T-helper 1 cell treated with Interleukin-12 subunit alpha and Interleukin-12 subunit beta and Interleukin-4 antibody, amounts not matched to agents 30 ng/mL and 1 ng/mL, for 36 hours (primary cell): ENCODE measurements around the gene CRACR2A. TPM values are rescaled to one million over a fixed set of nuclear protein-coding genes. Genes with fewer than 3 reads are reported as not detected.

Experiments used
- intact Hi-C: fragments of 100-400 bp; cut with micrococcal nuclease; formaldehyde crosslinking; loops from one replicate; pipeline ENCODE4 v1.15.1; 2024
- total RNA-seq: library from RNA; stranded (reverse); gene quantifications from 2 replicates; pipeline ENCODE4 v1.2.3, GENCODE V29; 2022

The CRACR2A gene, protein sequence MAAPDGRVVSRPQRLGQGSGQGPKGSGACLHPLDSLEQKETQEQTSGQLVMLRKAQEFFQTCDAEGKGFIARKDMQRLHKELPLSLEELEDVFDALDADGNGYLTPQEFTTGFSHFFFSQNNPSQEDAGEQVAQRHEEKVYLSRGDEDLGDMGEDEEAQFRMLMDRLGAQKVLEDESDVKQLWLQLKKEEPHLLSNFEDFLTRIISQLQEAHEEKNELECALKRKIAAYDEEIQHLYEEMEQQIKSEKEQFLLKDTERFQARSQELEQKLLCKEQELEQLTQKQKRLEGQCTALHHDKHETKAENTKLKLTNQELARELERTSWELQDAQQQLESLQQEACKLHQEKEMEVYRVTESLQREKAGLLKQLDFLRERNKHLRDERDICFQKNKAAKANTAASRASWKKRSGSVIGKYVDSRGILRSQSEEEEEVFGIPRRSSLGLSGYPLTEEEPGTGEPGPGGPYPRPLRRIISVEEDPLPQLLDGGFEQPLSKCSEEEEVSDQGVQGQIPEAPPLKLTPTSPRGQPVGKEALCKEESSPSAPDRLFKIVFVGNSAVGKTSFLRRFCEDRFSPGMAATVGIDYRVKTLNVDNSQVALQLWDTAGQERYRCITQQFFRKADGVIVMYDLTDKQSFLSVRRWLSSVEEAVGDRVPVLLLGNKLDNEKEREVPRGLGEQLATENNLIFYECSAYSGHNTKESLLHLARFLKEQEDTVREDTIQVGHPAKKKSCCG
- total RNA-seq = 48.5 and 49.9 TPM in 2 replicates

DNA sequence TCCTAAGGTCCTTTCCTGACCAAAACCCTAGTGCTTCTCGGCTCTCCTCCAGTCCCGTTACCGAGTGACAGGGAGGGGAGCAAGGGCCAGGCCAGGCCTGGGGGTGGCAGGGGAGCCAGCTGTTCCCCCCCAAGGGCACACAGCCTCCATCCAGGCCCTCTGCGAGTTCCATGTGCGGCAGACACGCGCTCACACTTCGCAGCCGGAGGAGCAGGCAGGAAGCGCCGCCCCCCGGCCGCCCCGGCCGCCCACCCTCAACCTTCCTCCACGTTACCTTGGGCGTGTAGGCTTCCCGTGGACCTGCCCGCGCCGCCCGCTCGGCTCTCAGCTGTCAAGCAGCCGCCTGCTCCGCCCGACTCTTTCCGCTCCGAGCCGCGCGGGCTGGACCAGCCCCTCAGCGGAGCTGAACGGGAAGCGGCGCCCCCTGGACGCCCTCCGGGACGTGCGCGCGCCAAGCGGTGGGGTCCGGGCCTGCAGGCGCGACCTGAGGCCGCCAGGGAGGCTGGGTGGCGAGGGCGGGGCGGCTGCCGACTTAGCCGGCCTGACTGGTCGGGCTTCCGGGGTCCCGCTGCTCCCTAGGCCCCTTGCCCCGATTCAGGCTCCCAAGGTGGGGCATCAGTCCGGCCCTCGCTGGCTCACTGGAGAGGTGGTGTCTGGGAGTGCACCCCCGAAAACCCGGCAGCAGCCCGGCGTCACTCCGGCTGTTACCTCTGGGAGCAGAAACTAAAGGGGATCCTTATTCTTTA, at the start of gene CRACR2A:
TSS of gene CRACR2A (minus strand) at position 369 of the 746 bp plus-strand sequence. CDS start 56,110 bp downstream, outside the sequence.
- intact Hi-C loops = loop anchor here (1.0 to 10.0 kb wide), 12 partner anchors 9 to 1076 kb away; partner anchors contain the start of genes PARP11, RAD51AP1, TIGAR and TSPAN9

DNA sequence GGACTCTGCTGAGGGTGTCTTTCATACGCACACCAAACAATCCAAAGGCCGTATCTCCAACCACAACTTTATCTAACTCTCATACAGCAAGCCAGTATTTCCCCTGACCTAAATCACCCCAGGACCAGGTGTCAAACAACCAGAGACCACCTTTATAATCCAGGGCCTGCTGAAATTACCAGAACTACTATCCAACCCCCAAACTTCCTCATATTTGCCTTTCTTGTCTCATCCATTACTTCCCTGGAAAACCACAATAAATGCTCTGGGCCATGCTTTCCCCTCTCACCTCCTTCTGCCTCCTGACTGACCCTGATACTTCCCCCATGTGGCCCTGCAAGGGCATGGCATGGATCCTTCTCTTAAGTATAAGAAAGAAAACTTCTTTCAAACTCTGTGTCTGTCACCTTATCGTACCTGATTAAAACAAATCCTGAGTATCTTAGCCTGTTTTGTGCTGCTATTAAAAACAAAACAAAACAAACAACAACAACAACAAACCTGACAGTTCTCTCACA, 44.7 kb upstream of the CRACR2A start:
- intact Hi-C loops = no loop called here

DNA sequence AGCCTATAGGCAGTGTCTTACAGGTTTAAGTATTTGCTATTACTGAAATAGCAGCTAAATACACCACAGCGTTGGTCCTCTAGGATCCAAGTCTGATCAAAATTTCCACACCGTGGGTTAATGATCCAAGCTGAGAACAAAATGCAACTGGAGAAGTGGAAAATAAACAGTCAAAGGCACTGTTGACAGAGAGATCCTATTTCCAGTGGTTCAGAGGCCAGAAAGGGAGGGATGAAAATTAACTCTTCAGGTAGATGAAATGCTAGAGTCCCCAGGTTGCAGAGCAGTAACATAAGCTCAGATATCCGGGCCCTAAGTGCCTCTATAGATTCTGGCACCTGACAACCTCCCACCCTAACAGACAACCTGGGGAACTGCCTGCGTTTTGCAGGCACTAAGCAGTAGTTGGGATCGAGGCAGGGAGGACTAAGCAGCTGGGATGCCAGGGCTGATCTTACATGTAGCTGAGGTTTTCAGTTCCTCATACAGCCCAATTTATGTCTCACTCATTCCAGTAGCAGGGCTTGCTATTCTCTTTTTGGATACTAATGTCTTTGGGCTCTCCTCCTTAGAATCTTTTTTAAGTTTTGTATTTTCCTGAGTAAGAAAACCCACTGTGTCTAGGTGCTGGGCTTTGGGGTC, 42.7 kb upstream of the CRACR2A start:
- intact Hi-C loops = no loop called here

DNA sequence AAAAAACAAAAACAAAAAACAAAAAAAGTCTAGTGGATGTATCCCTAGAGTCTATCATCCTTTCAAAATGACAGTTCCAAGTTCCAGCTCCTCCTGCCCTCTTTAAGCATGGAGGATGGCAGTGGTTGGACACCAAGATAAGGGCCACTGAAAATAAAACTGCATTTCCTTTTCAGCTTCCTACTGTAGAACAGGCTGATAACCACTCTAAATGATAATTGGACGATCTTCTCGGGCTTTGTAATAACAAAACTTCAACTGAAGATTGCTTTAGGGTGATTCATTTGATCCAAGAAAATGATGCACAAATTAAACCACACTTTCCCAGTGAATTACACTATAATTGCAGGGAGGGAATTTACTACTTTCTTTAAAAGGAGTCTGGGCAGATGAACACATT, 42.2 kb upstream of the CRACR2A start:
- intact Hi-C loops = no loop called here

DNA sequence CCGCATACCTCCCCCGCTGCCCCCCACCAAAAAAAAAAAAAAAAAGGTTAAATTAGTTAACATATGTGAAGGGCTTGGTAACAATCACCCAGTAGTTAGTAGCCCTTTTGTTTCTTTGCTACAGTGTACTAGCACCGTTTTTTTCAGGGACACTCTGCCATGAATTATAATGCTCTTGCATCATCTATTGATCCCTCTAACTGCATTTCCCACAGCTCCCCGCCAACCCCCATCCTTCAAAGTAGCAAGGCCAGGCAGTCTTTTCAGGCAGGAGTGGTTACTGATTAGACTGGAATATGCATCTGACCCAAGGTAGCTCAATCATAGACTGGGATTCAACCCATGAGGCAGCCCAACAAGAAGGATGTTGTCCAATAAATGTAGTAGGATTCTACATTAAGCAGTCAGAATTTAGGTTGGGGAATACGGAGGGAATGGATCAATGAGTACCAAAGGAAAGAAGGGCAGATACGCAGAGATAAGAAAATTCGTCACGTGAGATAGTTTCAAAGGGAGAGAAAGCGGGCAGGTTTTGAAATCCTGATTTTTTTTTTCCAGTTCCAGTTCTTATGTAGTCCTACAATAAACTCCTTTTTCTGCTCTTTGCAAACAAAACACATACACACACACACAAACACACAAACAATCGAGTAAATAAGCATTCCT, 39.8 kb upstream of the CRACR2A start:
- intact Hi-C loops = no loop called here

DNA sequence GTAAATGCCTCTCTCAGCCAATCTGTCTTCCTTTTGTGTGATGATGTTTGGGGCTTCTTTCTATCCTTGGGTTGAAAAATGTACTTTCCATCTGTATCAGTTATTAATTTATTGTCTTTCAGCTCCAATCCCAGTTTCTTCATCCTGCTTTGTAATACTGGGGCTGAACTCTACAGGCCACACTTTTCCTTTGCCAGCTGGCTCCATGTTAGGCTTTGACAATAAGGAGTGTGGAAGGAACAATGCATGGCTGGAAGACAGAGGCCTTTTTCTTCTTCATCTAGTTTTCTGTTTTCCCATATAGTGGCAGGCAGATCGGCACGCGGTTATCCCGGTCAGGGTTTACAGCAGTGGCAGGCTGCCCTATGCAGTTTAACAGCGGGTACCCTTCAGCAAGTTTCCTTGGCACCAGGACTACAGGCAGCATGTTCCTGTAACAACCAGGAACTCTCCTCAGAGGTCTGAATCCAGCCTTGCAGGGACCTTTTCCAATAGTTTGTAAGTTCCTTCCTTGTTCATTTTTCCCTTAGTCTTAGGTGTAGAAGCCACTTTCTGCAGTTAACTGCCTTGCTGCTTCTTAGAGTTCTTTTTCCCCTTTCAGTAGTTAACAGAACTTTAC, 38.5 kb upstream of the CRACR2A start:
- intact Hi-C loops = no loop called here

DNA sequence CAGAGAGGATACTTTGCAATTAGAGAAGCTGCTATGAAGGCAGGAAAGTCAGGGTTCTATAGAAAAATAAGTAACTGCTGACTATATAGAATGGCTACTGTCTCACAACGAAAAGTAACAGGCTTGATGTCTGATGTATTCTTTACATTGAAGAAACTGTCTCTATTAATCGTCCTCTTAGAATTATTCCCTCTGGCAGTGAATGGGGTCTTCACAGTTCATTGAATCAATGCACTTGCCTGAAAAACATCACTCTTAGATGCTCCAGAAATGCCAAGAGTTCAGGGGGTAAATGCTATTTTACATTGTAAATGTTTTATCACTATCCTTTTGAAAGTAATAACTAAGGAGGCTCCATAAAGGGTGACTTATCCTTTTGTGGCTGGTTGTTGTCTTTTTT, 37.7 kb upstream of the CRACR2A start:
- intact Hi-C loops = no loop called here

DNA sequence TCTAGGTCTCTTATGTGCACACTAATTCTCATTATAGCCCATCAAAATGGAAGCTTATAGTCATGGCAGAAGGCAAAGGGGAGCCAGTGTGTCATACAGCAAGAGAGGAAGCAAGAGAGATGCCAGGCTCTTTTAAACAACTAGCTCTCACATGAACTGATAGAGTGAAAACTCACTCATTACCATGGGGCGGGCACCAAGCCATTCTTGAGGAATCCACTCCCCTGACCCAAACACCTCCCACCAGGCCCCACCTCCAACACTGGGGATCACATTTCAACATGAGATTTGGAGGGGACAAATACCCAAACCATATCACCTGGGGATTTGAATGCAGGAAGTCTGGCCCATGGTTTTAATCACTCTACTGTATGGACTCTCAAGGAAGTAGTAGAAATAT, 36.9 kb upstream of the CRACR2A start:
- intact Hi-C loops = no loop called here

DNA sequence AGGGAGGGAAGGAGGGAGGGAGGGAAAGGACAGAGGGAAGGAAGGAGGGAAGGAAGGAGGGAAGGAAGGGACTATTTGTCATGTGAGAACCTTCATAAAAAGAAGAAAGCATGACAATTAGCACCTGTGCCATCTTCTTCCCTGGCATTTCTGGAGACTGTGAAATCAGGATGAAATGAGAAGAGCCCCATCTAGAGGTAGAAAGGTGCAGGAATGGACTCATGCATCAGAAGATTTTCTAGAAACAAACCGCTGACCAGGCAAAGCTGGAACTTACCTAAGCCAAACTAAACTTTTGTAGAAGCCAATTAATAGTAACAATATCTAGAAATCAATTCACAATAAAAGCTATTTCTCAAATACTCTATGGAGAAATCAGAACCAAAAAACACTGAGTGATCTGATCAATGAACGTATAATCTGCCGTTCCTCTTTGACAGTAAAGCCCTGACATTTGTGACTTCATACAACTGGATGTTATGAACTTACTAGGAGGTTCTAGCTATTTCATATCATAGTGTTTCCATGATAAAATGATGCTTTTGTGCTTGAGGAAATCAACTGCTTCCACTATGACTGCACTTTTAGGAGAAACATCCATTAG, 24.4 kb upstream of the CRACR2A start:
- intact Hi-C loops = loop anchor here (1.0 to 10.0 kb wide), 3 partner anchors 122 to 477 kb away; partner anchors contain the start of gene PRMT8

DNA sequence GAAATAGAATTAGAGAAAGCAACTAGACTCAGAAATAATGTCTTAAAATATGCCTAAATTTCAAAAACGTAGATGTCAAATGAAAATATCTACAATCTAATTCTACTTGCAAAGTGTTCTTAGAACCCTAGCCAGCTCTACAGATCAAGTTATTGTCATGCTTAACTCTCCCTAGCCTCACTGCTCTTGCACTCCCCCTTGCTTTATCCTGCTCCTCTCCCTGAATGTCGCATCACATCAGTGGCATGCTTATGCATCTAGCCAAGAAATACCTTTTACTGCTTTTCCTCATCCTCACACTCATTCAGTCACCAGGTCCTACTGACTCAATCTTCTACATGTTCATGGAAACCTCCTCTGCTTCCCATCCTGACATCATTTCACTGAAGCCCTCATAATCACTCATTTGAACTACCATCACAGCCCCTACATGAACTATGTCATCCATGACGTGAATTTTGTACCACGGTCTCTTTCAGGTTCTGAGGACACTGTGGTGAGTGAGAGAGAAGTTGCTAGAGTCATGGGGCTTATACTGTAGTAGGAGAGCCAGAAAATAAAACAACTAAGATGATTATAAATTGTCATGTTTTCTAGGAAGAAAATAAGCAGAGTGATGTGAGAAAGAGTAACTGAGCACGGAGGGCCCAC, 22.6 kb upstream of the CRACR2A start:
- intact Hi-C loops = loop anchor here (10.0 kb wide), 1 partner anchor 281 kb away; the partner anchor contains the start of gene PRMT8

DNA sequence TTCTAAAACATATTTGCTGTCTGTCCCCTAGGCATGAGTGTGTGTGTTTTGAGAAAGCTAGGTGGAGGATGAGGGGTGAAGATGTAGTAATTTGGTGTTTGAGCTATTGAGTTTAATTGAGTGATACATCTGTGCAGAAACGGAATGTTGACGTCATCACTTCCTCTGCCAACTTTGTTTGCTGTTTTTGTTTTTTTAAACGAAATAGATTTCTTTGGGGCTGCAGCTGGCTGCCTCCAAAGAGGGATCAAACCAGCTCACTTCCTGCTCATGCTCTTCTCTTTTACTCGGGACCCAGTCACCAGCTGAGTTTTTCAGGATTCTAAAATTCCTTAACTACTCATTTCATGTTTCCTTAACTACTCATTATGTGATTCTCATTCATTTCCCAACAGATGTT, 19.5 kb upstream of the CRACR2A start:
- intact Hi-C loops = loop anchor here (1.0 to 10.0 kb wide), 3 partner anchors 19 to 278 kb away; partner anchors contain the start of genes CRACR2A and PRMT8

DNA sequence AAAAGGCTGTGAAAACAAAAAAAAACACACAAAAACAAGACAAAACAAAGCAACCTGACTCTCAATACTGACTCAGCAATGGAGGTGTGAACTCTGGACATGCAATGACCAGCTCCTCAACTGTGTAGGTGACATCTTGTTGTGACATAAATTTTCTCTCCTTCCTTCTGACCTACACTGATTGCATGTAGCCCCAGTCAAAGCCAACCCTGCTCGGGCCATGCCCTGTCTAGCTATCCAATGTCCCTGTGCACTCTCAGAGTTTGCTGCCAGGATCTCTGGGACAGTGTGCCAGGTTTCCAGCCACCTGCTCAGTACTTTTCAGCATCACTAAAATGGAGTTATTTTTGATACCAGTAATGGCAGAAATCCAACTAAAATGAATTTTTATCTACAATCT, 18.9 kb upstream of the CRACR2A start:
- intact Hi-C loops = loop anchor here (1.0 to 10.0 kb wide), 3 partner anchors 19 to 277 kb away; partner anchors contain the start of genes CRACR2A and PRMT8

DNA sequence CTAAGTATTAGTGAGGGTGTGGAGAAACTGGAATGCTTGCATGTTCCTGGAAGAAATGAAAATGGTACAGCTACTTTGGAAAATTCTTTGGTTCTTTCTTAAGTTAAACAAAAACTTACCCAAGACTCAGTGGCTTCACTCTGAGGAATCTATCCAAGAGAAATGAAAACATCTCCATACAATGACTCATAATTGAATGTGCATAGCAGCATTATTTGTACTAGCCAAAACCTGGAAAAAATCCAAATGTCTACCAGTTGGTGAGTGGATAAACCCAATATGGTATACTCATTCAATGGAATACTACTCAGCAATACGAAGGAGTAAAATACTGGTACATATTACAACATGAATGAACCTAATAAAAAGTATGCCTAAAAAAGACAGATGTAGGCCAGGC, 18.0 kb upstream of the CRACR2A start:
- intact Hi-C loops = loop anchor here (5.0 to 10.0 kb wide), 2 partner anchors 44 to 276 kb away; partner anchors contain the start of gene PRMT8

DNA sequence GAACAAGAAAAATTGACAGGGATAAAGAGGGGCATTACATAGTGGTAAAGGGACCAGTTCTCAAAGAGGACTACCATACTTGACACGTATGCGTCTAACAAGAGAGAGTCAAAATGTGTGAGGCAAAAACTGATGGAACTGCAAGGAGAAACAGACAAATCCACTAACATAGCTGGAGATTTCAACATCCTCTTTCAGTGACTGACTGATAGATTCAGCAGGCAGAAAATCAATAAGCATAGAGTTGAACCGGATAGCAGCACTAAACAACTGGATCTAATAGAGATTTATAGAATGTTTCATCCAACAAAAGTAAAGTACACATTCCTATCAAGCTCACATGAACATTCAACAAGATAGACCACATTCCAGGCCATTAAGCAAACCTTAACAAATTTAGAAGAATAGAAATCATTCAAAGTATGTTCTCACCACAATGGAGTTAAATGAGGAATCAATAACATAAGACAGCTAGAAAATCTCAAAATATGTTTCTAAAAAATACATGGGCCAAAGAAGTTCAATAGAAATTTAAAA, 16.1 kb upstream of the CRACR2A start:
- intact Hi-C loops = no loop called here

DNA sequence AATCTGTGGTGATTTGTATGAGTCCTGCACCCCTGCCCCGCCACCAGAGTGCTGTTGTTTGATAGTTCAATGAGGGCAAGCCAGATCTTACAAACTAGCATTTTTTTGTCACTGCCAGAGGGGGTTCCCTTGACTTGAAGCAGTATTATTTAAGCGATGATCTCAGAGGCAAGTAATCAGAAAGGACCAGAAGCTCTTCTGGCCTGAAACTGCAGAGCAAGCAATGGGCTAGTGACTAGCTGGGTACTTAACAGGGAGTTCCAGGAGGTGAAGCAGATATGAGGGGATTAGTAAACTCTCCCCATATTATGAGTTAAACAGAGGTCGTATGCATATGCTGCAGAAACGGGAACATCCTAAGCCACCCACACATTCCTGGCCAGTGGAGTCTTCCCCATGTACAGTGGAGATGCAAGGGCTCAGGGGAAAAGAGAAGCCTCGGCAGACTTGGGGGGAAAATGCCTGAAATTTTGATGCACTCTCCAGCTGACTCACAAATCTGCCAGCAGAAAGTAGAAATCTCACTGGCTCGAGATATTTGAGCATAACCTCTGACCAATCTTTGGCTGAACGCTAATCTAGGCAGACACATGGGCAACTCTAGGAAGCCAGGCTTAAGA, 8.3 kb upstream of the CRACR2A start:
- intact Hi-C loops = no loop called here

DNA sequence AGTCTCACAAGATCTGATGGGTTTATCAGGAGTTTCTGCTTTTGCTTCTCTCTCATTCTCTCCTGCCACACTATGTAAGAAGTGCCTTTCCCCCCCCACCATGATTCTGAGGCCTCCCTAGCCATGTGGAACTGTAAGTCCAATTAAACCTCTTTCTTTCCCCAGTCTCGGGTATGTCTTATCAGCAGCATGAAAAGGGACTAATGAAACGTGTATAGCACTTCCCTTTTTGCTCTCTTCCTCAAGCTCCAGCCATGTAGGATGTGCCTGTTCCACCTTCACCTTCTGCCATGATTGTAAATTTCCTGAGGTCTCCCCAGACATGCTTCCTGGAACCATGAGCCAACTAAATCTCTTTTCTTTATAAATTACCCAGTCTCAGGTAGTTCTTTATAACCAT, 7.0 kb upstream of the CRACR2A start:
- intact Hi-C loops = loop anchor here (10.0 kb wide), 3 partner anchors 385 to 775 kb away; partner anchors contain the start of genes RAD51AP1 and TSPAN9

DNA sequence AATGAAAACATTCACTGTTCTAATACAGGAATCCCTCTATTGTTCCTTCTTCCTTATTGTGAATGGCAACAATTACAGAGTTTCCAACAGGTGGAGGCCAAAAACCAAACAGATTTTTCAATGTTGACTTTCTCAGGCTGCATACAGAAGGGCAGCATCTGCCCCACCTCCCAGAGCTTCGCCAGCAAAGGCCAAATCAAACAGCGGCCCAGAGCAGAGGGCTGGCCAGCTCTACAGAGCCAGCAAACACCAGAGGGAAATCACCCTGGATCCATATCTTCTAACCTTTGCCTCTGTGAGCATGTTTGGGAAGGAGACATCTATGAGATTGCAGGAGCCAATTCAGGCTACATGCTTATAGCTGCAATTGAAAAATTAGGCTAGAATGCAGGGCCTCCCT, 4.4 kb upstream of the CRACR2A start:
- intact Hi-C loops = loop anchor here (10.0 kb wide), 3 partner anchors 388 to 778 kb away; partner anchors contain the start of genes RAD51AP1 and TSPAN9

DNA sequence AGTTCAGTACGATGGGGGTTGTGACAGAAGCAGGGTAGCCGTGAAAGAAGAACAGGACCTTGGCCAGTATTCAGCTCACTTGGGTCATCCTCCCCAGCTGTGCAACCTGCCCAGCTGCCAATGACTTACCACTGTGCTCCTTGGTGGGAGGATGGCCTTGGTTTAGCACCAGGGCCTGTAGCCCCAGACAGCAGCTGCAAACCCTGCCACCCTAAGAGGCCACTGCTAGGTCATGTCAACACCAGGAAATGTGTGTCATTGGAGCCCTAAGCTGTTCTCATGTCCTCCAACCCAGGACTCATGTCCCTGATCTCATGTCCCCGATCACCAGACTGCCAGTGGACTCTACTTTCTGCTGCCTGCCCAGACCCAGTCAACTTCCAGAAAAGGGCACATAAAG, 3.0 kb upstream of the CRACR2A start:
- intact Hi-C loops = loop anchor here (10.0 kb wide), 3 partner anchors 389 to 779 kb away; partner anchors contain the start of genes RAD51AP1 and TSPAN9
